ENCODE measurements around the gene ADK. TPM values are rescaled to one million over a fixed set of nuclear protein-coding genes. Genes with fewer than 3 reads are reported as not detected.

The ADK gene
- polyA plus RNA-seq, 1 donor (not counting 4 experiments of a cell fraction or from before 2014, with no cell fraction given) = 139 TPM

DNA sequence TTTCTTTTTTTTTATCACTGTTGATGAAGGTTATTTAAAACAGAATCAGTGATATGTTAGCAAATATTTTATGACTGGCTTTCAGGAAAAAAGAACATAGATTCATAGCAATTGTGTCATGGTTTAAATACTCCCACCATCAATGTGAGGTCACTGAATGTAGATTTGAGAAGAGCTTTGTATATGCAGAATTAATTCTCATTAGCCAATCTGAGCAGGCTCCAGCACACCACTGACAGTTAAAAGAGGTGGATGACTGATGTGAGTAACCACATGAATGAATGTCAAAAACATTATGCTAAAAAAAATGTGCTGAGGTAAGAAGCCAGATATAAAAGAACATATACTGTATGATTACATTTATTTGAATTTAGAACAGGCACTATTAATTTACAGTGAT is 500.5 kb downstream of the ADK start:
- FAIRE-seq (no peak), DNase-seq (ENCODE audit: low read depth, low spot score) (no peak)
- Histone ChIP-seq H3K36me3 (ENCODE audit: control insufficient read depth in 2 of 2, extremely low read depth in 1 of 2, insufficient read depth in 2 of 2, low read length in 2 of 2) (no peaks in the 10 kb centered on the region), H2AFZ (ENCODE audit: control insufficient read depth, low read length) (no peak overlapping the region), H3K9ac (ENCODE audit: control insufficient read depth, extremely low read depth, insufficient read depth, low read length) (no peak overlapping the region), H3K27me3 (ENCODE audit: control insufficient read depth, extremely low read depth, insufficient read depth, low read length) (no peaks in the 10 kb centered on the region), H4K20me1 (ENCODE audit: control insufficient read depth, extremely low read depth, insufficient read depth, low read length) (no peaks in the 10 kb centered on the region), H3K79me2 (ENCODE audit: control insufficient read depth, insufficient read depth, low read length) (no peaks in the 10 kb centered on the region), H3K9me1 (ENCODE audit: control insufficient read depth, extremely low read depth, insufficient read depth, low read length) (no peaks in the 10 kb centered on the region), H3K4me2 (ENCODE audit: control insufficient read depth, extremely low read depth, insufficient read depth, low read depth, low read length) (no peak overlapping the region), H3K4me1 (ENCODE audit: control insufficient read depth, extremely low read depth, insufficient read depth, low read length) (no peaks in the 10 kb centered on the region), H3K9me3 (ENCODE audit: control insufficient read depth, low read depth, low read length) (no peaks in the 10 kb centered on the region), H3K27ac (ENCODE audit: control insufficient read depth, insufficient read depth, low read length) (no peak overlapping the region), H3K4me3 (ENCODE audit: control insufficient read depth in 2 of 3, extremely low read depth in 1 of 3, insufficient read depth in 2 of 3, low read depth in 1 of 3, low read length in 3 of 3) (no peak overlapping the region)
- no peak for TF ChIP-seq EZH2 (IDR thresholded peaks at IDR 0.05; ENCODE audit: low read length)
- TF ChIP-seq, protein P1, sequence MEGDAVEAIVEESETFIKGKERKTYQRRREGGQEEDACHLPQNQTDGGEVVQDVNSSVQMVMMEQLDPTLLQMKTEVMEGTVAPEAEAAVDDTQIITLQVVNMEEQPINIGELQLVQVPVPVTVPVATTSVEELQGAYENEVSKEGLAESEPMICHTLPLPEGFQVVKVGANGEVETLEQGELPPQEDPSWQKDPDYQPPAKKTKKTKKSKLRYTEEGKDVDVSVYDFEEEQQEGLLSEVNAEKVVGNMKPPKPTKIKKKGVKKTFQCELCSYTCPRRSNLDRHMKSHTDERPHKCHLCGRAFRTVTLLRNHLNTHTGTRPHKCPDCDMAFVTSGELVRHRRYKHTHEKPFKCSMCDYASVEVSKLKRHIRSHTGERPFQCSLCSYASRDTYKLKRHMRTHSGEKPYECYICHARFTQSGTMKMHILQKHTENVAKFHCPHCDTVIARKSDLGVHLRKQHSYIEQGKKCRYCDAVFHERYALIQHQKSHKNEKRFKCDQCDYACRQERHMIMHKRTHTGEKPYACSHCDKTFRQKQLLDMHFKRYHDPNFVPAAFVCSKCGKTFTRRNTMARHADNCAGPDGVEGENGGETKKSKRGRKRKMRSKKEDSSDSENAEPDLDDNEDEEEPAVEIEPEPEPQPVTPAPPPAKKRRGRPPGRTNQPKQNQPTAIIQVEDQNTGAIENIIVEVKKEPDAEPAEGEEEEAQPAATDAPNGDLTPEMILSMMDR (optimal IDR thresholded peaks at IDR 0.05 in 1 of 3, IDR thresholded peaks at IDR 0.05 in 1 of 3, conservative IDR thresholded peaks at IDR 0.05 in 1 of 3; ENCODE audit: extremely low read depth in 1 of 3, insufficient read depth in 2 of 3, low read length in 3 of 3) = no peak
- dilution Hi-C loops (cut with MboI; ENCODE audit: extremely low pct_ligation_motif_present, low sequenced_read_pairs) = no loop called here

DNA sequence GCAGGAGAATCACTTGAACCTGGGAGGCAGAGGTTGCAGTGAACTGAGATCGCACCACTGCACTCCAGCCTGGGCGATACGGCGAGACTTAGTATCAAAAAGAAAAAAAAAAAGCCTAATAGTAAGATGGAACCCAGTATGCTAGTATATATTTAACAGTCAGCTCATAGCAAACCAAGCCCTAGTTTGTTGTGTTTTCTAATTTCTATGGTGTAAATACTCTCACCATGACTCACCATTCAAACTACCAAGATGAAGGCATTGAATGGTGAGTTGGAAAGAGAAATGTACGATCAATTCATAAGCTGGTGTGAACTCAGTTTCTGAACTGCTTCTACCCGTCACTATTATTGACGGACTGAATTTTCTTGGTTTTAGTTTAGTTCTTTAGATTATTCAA is 501.6 kb downstream of the ADK start:
- H3K27me3 ChIP-seq (ENCODE audit: control insufficient read depth, extremely low read depth, insufficient read depth, low read length) = no peaks in the 10 kb centered on the region
- H3K36me3 ChIP-seq (ENCODE audit: control insufficient read depth in 2 of 2, extremely low read depth in 1 of 2, insufficient read depth in 2 of 2, low read length in 2 of 2) = no peaks in the 10 kb centered on the region
- no peak overlapping the region for H3K27ac ChIP-seq (ENCODE audit: control insufficient read depth, insufficient read depth, low read length)
- no peak overlapping the region for H3K4me2 ChIP-seq (ENCODE audit: control insufficient read depth, extremely low read depth, insufficient read depth, low read depth, low read length)
- DNase-seq (ENCODE audit: low read depth, low spot score) = no peak
- H3K4me1 ChIP-seq (ENCODE audit: control insufficient read depth, extremely low read depth, insufficient read depth, low read length) = no peaks in the 10 kb centered on the region
- H3K9ac ChIP-seq (ENCODE audit: control insufficient read depth, extremely low read depth, insufficient read depth, low read length) = no peak overlapping the region
- no peaks in the 10 kb centered on the region for H3K79me2 ChIP-seq (ENCODE audit: control insufficient read depth, insufficient read depth, low read length)
- dilution Hi-C loops (cut with MboI; ENCODE audit: extremely low pct_ligation_motif_present, low sequenced_read_pairs) = no loop called here
- H2AFZ ChIP-seq (ENCODE audit: control insufficient read depth, low read length) = no peak overlapping the region
- no peaks in the 10 kb centered on the region for H3K9me1 ChIP-seq (ENCODE audit: control insufficient read depth, extremely low read depth, insufficient read depth, low read length)
- H3K4me3 ChIP-seq (ENCODE audit: control insufficient read depth in 2 of 3, extremely low read depth in 1 of 3, insufficient read depth in 2 of 3, low read depth in 1 of 3, low read length in 3 of 3) = no peak overlapping the region
- no peak for TF ChIP-seq EZH2 (IDR thresholded peaks at IDR 0.05; ENCODE audit: low read length)
- TF ChIP-seq, protein P1 (optimal IDR thresholded peaks at IDR 0.05 in 1 of 3, IDR thresholded peaks at IDR 0.05 in 1 of 3, conservative IDR thresholded peaks at IDR 0.05 in 1 of 3; ENCODE audit: extremely low read depth in 1 of 3, insufficient read depth in 2 of 3, low read length in 3 of 3) = no peak
- FAIRE-seq = no peak
- no peaks in the 10 kb centered on the region for H4K20me1 ChIP-seq (ENCODE audit: control insufficient read depth, extremely low read depth, insufficient read depth, low read length)
- no peaks in the 10 kb centered on the region for H3K9me3 ChIP-seq (ENCODE audit: control insufficient read depth, low read depth, low read length)
